LHCN-M2 (cell line): ENCODE data around the gene RAD51B. TPM values are rescaled to one million over a fixed set of nuclear protein-coding genes. Genes with fewer than 3 reads are reported as not detected.
A peak's percentile ranks its signal among the peaks of the same experiment; 100 is the strongest.

Experiments used
- DNase-seq: peaks from one replicate; pipeline ENCODE4 v3.0.0-alpha.2; 2012; ENCODE audit warnings: low read depth
- total RNA-seq: library from RNA; depleted of rRNA; stranded (reverse); fragments of >200 nt; gene quantifications from 2 replicates; pipeline ENCODE4 v1.2.3, GENCODE V29; 2014

The RAD51B gene
- total RNA-seq, 1 experiment from 2014 or later: 14.5 TPM

DNA sequence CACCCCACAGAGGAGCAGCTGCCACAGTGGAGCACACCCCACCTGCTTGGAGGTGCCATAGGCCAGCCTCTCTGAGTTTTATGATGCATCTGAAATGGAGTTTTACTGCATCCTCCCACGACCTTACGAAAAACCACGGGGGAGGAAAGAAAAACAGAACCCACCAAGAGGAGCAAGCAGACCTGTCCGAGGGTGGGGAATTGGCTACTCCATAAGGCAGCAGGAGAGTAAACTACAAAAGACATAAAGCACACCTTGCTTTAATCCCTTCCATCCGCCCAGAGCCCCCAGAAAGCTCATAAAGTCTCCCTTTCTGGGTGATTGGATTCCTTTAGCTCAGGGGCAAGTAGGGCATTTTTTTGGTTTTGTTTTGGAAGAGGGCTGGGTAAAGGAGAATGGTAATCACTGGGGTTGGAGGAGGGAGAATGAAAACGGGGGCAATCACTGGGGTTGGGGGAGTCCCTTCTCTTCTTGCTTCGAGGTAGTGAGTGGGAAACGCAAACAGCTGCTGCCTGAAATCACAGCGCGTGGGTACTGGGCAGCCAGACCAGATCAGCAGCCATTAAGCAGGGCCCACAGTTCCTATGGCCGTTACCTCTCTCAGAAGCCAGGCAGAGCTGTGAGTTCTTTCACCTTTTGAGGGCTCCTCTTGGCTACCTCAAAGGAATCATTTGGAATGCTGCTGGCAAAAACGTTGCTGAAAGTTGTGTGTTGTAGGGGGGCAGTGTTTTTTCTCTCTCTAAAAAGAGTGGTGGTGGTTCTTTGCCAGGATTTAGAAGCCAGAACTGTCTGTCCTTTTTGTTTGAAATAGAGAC, 539.6 kb downstream of the RAD51B start:
- no peak for DNase-seq

- peak; percentile 33 for DNase-seq
These were observed 540.4 kb downstream of the RAD51B start for GRCh38 chr14:68359837-68360552.

- peak; percentile 28 for DNase-seq
These were observed 541.7 kb downstream of the RAD51B start for GRCh38 chr14:68361231-68361630.

GRCh38 chr14:68362846-68363245, 543.3 kb downstream of the RAD51B start:
- DNase-seq: no peak

- no peak for DNase-seq
These were observed 543.9 kb downstream of the RAD51B start for GRCh38 chr14:68363466-68363842.

DNA sequence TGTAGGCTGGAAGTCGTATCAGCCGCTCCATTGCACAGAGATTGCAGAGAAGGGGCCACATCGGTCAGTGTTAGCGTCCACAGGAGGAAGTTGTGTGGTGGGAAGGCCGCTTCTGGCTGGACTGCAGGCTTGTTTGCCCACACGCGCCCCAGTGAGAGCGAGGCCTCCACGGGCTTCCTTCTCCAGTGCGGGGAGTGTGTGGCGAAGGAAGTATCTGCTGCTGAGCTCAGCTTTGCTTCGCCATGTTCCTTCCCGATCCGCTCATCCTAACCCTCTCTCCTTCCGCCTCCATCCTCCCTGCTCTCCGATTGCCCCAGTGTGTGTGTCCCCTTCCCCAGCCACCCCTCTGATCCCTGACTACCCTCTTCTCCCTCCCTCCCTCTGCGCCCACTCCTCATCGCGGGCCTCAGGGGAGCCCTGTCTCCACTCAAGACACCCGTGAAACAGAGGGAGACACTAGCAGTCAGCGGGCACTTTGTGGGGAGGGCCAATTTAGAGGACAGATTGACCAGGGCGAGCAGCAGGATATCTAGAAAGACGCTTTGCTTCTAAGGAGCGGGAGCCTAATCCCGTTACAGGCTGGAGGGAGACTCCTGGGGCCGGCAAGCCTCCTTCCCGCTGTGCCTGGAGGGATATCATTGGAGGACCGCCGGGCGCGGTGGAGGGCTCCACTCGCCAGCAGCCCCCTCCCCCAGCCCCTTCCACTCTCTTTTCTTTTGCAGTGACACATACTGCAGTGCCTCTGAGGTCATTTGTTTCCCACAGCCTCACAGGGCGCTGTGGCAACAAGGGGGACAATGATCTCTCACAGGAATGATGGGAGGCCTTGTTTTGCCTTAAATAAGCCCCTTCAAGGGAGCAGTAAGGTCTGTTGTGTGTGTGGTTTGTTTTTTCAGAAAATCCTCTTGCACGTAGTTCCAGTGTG, 544.5 kb downstream of the RAD51B start:
- no peak for DNase-seq

DNA sequence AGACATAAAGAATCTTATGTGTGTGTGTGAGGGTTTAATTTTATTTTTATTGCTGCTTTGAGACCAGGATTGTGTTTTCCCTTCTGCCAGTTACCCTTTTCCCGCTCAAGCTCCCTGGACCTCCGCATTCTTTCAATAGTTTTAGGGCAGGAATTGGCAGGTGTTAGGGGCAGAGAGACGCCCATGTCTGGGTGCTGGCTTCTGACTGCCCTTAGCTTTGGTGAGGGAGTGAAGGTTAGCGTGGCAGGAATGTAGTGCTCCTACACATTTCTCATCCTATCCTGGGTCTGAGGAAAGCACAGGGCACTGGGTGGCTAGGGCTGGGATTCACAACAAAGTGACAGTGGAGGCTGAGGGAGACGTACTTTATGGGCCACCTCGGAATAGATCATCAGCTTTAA, 545.2 kb downstream of the RAD51B start:
- DNase-seq: no peak

- DNase-seq: peak; percentile 26
These were observed 545.6 kb downstream of the RAD51B start for GRCh38 chr14:68365228-68365627.

GRCh38 chr14:68366656-68367055, 547.1 kb downstream of the RAD51B start:
- no peak for DNase-seq

DNA sequence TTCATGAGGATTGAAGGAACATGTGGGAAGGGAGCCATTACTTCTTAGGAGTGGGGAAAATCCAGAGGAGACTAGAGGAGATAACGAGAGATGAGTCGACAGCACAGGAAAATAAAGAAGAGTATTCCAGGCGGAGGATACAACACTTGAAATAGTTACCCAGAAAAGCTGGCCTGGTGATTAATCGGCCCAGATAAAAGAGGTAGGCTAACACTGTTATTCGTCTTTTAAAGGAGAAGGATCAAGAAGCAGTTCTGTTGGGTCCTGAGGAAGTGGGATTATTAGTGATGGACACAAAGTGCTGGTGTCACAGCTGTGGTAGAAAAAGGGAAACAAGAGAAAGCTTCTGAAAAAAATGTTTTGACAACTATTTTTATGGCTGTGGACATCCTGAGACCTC, 548.0 kb downstream of the RAD51B start:
- no peak for DNase-seq

GRCh38 chr14:68368850-68369249, 549.3 kb downstream of the RAD51B start:
- no peak for DNase-seq

DNA sequence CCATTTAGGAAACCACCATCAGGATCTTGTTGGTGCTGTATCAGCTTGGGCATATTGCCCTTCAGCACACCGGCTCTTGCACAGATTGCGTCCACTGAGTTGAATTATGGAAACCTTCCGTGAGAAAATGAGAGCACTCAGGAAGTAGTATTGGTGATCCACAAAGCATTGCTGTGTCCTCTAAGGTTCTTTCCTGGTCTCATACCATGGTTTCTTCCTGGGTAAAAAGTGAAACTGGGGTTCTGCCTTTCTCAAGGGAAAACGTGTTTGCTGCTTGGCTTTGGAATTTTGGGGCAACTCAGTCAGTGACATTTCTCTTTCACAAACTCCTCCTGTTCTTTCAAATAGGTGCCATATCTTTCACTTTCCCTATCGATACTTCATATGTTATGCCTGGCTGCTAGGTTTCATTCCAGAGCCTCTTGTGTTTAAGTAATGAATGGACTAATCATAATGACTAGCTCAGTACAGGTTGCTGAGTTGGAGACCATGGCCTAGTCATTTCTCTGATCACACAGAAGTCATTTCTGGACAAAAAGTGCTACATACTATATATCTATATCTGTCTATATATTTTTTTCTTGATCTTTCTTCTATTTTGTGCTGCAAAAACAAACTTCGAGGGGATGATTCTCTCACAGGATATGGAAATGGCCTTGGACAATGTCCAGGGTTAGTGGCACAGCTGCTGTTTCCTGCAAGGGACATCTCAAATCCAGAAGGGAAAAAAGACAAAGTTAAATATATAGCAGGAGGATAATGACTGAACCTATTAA, 549.9 kb downstream of the RAD51B start:
- no peak for DNase-seq

DNA sequence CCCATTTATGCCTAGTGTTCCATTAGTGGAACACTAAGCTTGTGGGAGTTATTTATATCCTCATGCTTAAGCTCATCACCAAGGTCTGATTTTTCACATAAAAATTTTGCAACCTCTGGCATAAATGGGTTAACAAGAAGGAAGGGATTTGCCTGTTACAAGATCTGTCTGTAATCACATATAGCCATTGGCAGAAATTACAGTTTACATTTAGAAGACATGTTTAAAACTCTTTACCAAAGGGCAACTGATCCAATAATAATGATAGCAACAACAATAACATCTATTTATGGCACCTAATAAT, 550.4 kb downstream of the RAD51B start:
- DNase-seq: no peak

- DNase-seq: no peak
These were observed 552.8 kb downstream of the RAD51B start for GRCh38 chr14:68372368-68372767.

GRCh38 chr14:68373124-68373646, 553.6 kb downstream of the RAD51B start:
- no peak for DNase-seq

GRCh38 chr14:68373847-68374444, 554.4 kb downstream of the RAD51B start:
- no peak for DNase-seq

GRCh38 chr14:68374682-68375081, 555.1 kb downstream of the RAD51B start:
- no peak for DNase-seq

GRCh38 chr14:68375376-68375775, 555.8 kb downstream of the RAD51B start:
- DNase-seq: no peak

DNA sequence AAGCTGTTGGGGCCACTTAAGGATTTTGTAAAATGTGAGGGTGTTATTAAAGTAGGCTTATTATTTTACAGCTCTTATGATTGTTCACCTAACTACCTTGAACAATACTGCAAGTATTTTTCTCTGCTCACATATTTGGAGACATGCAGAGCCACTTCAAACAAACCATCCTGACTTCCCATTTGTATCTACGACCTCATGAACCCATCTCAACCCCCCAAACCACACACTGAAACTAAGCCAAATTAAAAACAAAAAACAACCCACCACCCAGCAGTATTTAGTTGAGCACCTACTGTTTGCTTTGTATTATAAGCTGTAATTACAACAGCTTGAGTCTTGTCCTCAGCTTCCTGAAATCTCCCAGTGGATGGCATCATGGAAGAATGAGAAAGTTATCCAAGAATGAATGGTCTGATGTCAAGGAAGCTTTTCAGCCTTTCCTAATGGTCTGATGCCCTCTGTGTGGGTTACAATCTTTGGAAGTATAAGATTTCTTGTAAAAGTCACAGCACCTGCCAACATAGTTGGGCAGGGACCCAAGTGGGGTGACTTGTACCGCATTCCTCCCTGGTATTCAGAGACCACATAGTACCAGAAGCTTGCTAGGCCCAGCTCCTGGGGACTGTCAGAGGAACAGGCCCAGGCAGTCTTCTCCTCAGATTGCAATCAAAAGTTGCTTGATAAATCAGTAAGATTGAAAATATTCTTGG, 556.6 kb downstream of the RAD51B start:
- peak; percentile 82 for DNase-seq

DNA sequence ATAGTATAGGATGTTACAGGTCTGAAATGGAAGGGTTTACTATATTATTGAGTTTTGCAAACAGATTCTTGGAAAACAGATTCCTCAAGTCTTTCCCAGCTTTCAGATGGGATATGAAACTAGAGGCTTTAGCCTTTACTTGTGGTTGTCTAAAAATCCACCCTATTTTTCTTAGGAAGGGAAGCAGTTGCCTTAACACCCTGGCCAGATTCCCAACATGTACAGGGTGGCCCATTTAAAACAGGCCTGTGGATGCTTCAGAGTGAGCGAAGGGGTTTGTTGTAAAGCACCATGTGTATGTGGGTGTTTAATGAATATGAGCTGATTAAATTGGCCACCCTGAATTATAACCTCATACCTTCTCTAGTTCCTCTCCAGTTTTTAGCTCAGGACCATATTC, 557.4 kb downstream of the RAD51B start:
- no peak for DNase-seq
